Common myeloid progenitor, CD34-positive (primary cell): ENCODE results near the gene SPAG16.

Experiments
- CTCF ChIA-PET: fragments of 350-600 bp; sonication (Branson Sonifier 250); formaldehyde crosslinking; loops from one replicate; lab custom pipeline; 2021; ENCODE audit warnings: antibody characterized with exemption; lab: Charles Lee
- POLR2A ChIA-PET: fragments of 350-600 bp; sonication (Branson Sonifier 250); formaldehyde crosslinking; loops from one replicate; lab custom pipeline; 2021; ENCODE audit warnings: antibody characterized with exemption; lab: Charles Lee
- DNase-seq, 3 donors: peaks; one replicate each; pipeline versions ENCODE4 v3.0.0 to v3.0.0-alpha.2; 2013
- H3K27ac ChIP-seq, 2 experiments: 1 replicate in 1 of 2; 2 replicates in 1 of 2; pipeline ENCODE4 v1.7.0; 2013; ENCODE audit warnings: inconsistent platforms in 2 of 2, low read length in 2 of 2, mild to moderate bottlenecking in 2 of 2, low read depth in 1 of 2, moderate library complexity in 1 of 2; ENCODE audit not compliant: severe bottlenecking in 2 of 2, insufficient read depth in 1 of 2, poor library complexity in 1 of 2
- H3K27me3 ChIP-seq, 5 experiments: replicated peaks in 2 of 5; 1 replicate in 3 of 5; 2 replicates in 2 of 5; pipeline versions ENCODE4 v1.6.1 to v1.7.0; 2013; ENCODE audit warnings: low read length in 4 of 5, mild to moderate bottlenecking in 2 of 5, moderate library complexity in 2 of 5, inconsistent platforms in 1 of 5; ENCODE audit not compliant: insufficient read depth in 5 of 5, control insufficient read depth in 4 of 5
- H3K36me3 ChIP-seq, 4 experiments: 1 replicate in 2 of 4; 2 replicates in 2 of 4; pipeline versions ENCODE4 v1.6.1 to v1.7.0; 2013; ENCODE audit warnings: low read length in 3 of 4, control low read depth in 1 of 4, mild to moderate bottlenecking in 1 of 4; ENCODE audit not compliant: control insufficient read depth in 4 of 4, insufficient read depth in 4 of 4
- H3K4me1 ChIP-seq, 4 experiments: 1 replicate in 3 of 4; 2 replicates in 1 of 4; pipeline versions ENCODE4 v1.6.1 to v1.7.1; 2013; ENCODE audit warnings: low read length in 3 of 4, mild to moderate bottlenecking in 3 of 4, control low read depth in 1 of 4, inconsistent platforms in 1 of 4, moderate library complexity in 1 of 4; ENCODE audit not compliant: control insufficient read depth in 4 of 4, insufficient read depth in 4 of 4; ENCODE audit errors: control extremely low read depth in 1 of 4
- H3K4me3 ChIP-seq, 7 experiments: 1 replicate in 4 of 7; 2 replicates in 3 of 7; pipeline versions ENCODE4 v1.5.1 to v1.7.0; 2013; ENCODE audit warnings: mild to moderate bottlenecking in 7 of 7, low read length in 6 of 7, moderate library complexity in 6 of 7, inconsistent platforms in 2 of 7, low read depth in 2 of 7, control low read depth in 1 of 7; ENCODE audit not compliant: insufficient read depth in 4 of 7, control insufficient read depth in 1 of 7; ENCODE audit errors: extremely low read depth in 1 of 7
- H3K9me3 ChIP-seq, 5 experiments: 1 replicate in 4 of 5; 2 replicates in 1 of 5; pipeline versions ENCODE4 v1.6.1 to v1.7.1; 2013; ENCODE audit warnings: low read length in 4 of 5, mild to moderate bottlenecking in 2 of 5, inconsistent platforms in 1 of 5, low read depth in 1 of 5, moderate library complexity in 1 of 5; ENCODE audit not compliant: control insufficient read depth in 4 of 5, insufficient read depth in 2 of 5; ENCODE audit errors: control extremely low read depth in 1 of 5
- WGBS: methylation state at CpG from one replicate; pipeline ENCODE4 v1.1.5; 2013; ENCODE audit not compliant: insufficient coverage; 5-methylcytosine and 5-hydroxymethylcytosine counted together

The SPAG16 gene

GRCh38 chr2:213740453-213740852, 456.2 kb downstream of the SPAG16 start:
- DNase-seq: no peak
- H3K4me1 ChIP-seq: no peaks in the 10 kb centered on the region
- no peak overlapping the region for H3K4me3 ChIP-seq
- no peak overlapping the region for H3K27ac ChIP-seq
- CTCF ChIA-PET: no interaction called here
- H3K27me3 ChIP-seq: no peaks in the 10 kb centered on the region
- no CpG with 5 or more reads among the region's 3 CpGs for WGBS
- no peaks in the 10 kb centered on the region for H3K9me3 ChIP-seq
- POLR2A ChIA-PET: no interaction called here
- H3K36me3 ChIP-seq: no peaks in the 10 kb centered on the region

GRCh38 chr2:213751446-213751845, 467.2 kb downstream of the SPAG16 start:
- Histone ChIP-seq H3K27me3 (no peaks in the 10 kb centered on the region), H3K36me3 (no peaks in the 10 kb centered on the region), H3K9me3 (no peaks in the 10 kb centered on the region), H3K4me1 (no peaks in the 10 kb centered on the region), H3K4me3 (no peak overlapping the region), H3K27ac (no peak overlapping the region)
- ChIA-PET CTCF (no interaction called here), POLR2A (interaction anchor here (0.6 kb wide), 1 partner anchor 246 kb away, joined by 3 read pairs; no protein-coding TSS in a partner anchor)
- no peak for DNase-seq
- 98% methylated on average over 5 of the region's 6 CpGs for WGBS

- Histone ChIP-seq H3K4me1 (no peaks in the 10 kb centered on the region), H3K36me3 (no peaks in the 10 kb centered on the region), H3K9me3 (no peaks in the 10 kb centered on the region), H3K27ac (no peak overlapping the region), H3K4me3 (no peak overlapping the region), H3K27me3 (no peaks in the 10 kb centered on the region)
- no peak for DNase-seq
- no CpG with 5 or more reads among the region's 2 CpGs for WGBS
- CTCF ChIA-PET: no interaction called here
- POLR2A ChIA-PET: no interaction called here
Measured at GRCh38 chr2:213752575-213752974, 468.3 kb downstream of the SPAG16 start.

GRCh38 chr2:213757525-213757924, 473.3 kb downstream of the SPAG16 start:
- no peak overlapping the region for H3K27ac ChIP-seq
- no peak for DNase-seq
- H3K4me1 ChIP-seq: no peaks in the 10 kb centered on the region
- no peaks in the 10 kb centered on the region for H3K36me3 ChIP-seq
- no peak overlapping the region for H3K4me3 ChIP-seq
- CTCF ChIA-PET: no interaction called here
- no peaks in the 10 kb centered on the region for H3K27me3 ChIP-seq
- POLR2A ChIA-PET: no interaction called here
- 93% methylated on average over 3 of the region's 3 CpGs for WGBS
- no peaks in the 10 kb centered on the region for H3K9me3 ChIP-seq

GRCh38 chr2:213763354-213763753, 479.1 kb downstream of the SPAG16 start:
- H3K27me3 ChIP-seq: no peaks in the 10 kb centered on the region
- ChIA-PET POLR2A (no interaction called here), CTCF (no interaction called here)
- whole genome bisulfite sequencing: no CpG with 5 or more reads among the region's 1 CpG
- no peak for DNase-seq
- H3K4me1 ChIP-seq: no peaks in the 10 kb centered on the region
- H3K27ac ChIP-seq: no peak overlapping the region
- H3K36me3 ChIP-seq: no peaks in the 10 kb centered on the region
- H3K9me3 ChIP-seq: peaks cover 0 to 1% (median 0%) of the 10 kb centered on the region in 5 experiments
- no peak overlapping the region for H3K4me3 ChIP-seq

- WGBS: no CpG with 5 or more reads among the region's 1 CpG
- CTCF ChIA-PET: no interaction called here
- no peaks in the 10 kb centered on the region for H3K27me3 ChIP-seq
- H3K4me3 ChIP-seq: no peak overlapping the region
- no peak for DNase-seq
- no peaks in the 10 kb centered on the region for H3K36me3 ChIP-seq
- no peaks in the 10 kb centered on the region for H3K4me1 ChIP-seq
- no peak overlapping the region for H3K27ac ChIP-seq
- POLR2A ChIA-PET: no interaction called here
- peaks cover 0 to 1% (median 0%) of the 10 kb centered on the region in 5 experiments for H3K9me3 ChIP-seq
Measured at GRCh38 chr2:213763963-213764362, 479.7 kb downstream of the SPAG16 start.

- POLR2A ChIA-PET: no interaction called here
- no peak overlapping the region for H3K4me3 ChIP-seq
- no peak for DNase-seq
- no peaks in the 10 kb centered on the region for H3K36me3 ChIP-seq
- 96% methylated on average over 9 of the region's 10 CpGs for WGBS
- peaks cover 0 to 1% (median 0%) of the 10 kb centered on the region in 5 experiments for H3K9me3 ChIP-seq
- no peaks in the 10 kb centered on the region for H3K4me1 ChIP-seq
- CTCF ChIA-PET: no interaction called here
- H3K27ac ChIP-seq: no peak overlapping the region
- no peaks in the 10 kb centered on the region for H3K27me3 ChIP-seq
Measured at GRCh38 chr2:213764849-213765248, 480.6 kb downstream of the SPAG16 start.
